ENCODE measurements around the gene POU6F2.

The POU6F2 gene

GRCh38 chr7:39295796-39296195 is 318.1 kb downstream of the POU6F2 start:
- H3K4me3 ChIP-seq (ENCODE audit: low read depth, low read length), result no peak overlapping the region
- DNase-seq (ENCODE audit: low read depth), result no peak
- no peak for TF ChIP-seq CTCF (conservative IDR thresholded peaks at IDR 0.05; ENCODE audit: low read depth, low read length)

- TF ChIP-seq CTCF (conservative IDR thresholded peaks at IDR 0.05; ENCODE audit: low read depth, low read length), result no peak
- no peak overlapping the region for H3K4me3 ChIP-seq (ENCODE audit: low read depth, low read length)
- DNase-seq (ENCODE audit: low read depth), result no peak
Observed at GRCh38 chr7:39299695-39300094, 322.0 kb downstream of the POU6F2 start.

DNA sequence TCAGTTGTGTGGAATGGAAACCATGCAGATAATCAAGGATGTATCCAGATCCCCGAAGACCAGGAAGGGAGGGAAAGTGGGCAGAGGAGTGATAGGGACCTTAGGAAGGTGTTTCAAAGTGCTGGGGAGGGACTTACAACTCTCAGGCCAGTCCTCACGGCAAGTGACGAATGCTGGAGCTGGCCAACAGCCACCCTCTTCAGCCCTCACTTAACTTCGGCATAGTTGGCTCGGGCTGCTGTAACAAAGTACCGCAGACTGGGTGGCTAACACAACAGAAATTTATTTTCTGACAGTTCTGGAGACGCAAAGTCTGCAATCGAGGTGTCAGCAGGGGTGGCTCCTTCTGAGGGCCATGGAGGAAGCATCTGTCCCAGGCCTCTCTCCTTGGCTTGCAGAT is 322.6 kb downstream of the POU6F2 start:
- no peak overlapping the region for H3K4me3 ChIP-seq (ENCODE audit: low read depth, low read length)
- no peak for DNase-seq (ENCODE audit: low read depth)
- no peak for TF ChIP-seq CTCF (conservative IDR thresholded peaks at IDR 0.05; ENCODE audit: low read depth, low read length)

GRCh38 chr7:39301543-39301942 is 323.8 kb downstream of the POU6F2 start:
- no peak for DNase-seq (ENCODE audit: low read depth)
- no peak overlapping the region for H3K4me3 ChIP-seq (ENCODE audit: low read depth, low read length)
- TF ChIP-seq CTCF (conservative IDR thresholded peaks at IDR 0.05; ENCODE audit: low read depth, low read length), result no peak

DNA sequence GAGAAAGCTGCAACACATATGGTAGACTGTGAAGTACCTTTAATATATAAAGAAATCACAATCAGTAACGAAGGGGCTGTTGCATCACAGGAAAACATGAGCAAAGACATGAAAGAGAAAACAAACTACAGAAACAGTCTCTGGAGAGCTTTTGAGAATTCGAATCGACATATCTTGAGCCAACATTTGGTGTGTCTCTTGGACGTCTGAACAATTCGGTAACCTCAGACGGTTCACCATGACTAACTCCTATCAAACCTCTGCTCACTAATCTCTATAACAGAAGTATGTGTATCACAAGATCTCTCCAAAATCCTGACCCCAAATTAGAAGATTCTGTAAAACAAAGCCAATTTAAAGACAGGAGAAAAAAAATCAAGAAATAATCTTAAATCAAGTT is 326.5 kb downstream of the POU6F2 start:
- H3K4me3 ChIP-seq (ENCODE audit: low read depth, low read length), result no peak overlapping the region
- no peak for TF ChIP-seq CTCF (conservative IDR thresholded peaks at IDR 0.05; ENCODE audit: low read depth, low read length)

GRCh38 chr7:39304668-39305405 is 327.1 kb downstream of the POU6F2 start:
- no peak overlapping the region for H3K4me3 ChIP-seq (ENCODE audit: low read depth, low read length)

More for the DNA sequence above, 326.5 kb downstream of the POU6F2 start:
- DNase-seq (ENCODE audit: low read depth), result no peak

More at GRCh38 chr7:39304668-39305405, 327.1 kb downstream of the POU6F2 start:
- no peak for TF ChIP-seq CTCF (conservative IDR thresholded peaks at IDR 0.05; ENCODE audit: low read depth, low read length)
- DNase-seq (ENCODE audit: low read depth), result no peak

Data from choroid plexus epithelial cell (primary cell).